RPMI7951 (cell line): Measurements from ENCODE around the gene CCL1. TPM values are rescaled to one million over a fixed set of nuclear protein-coding genes. Genes with fewer than 3 reads are reported as not detected.

Experiments used
- DNase-seq: peaks from one replicate; pipeline ENCODE4 v3.0.0-alpha.2; 2012; ENCODE audit warnings: low read depth
- total RNA-seq: library from RNA; depleted of rRNA; stranded (reverse); fragments of >200 nt; shearing (Covaris generic); gene quantifications from 2 replicates; pipeline ENCODE4 v1.2.3, GENCODE V29; 2014; rRNA removed

Gene CCL1
- not detected in 2 replicates for total RNA-seq

GRCh38 chr17:34363183-34363661, at the start of gene CCL1:
Gene CCL1 (minus strand): TSS chr17:34363233. CDS start chr17:34363161, 72 bp downstream.
- DNase-seq, result no peak

- DNase-seq, result no peak
Observed at GRCh38 chr17:34412534-34412933, 49.5 kb upstream of the CCL1 start.

GRCh38 chr17:34411646-34412421, 48.8 kb upstream of the CCL1 start:
- DNase-seq, result no peak

GRCh38 chr17:34409352-34409751, 46.3 kb upstream of the CCL1 start:
- DNase-seq, result no peak

- DNase-seq, result no peak
Observed at GRCh38 chr17:34408439-34408838, 45.4 kb upstream of the CCL1 start.

GRCh38 chr17:34406226-34406625, 43.2 kb upstream of the CCL1 start:
- DNase-seq, result no peak

GRCh38 chr17:34403006-34403405, 40.0 kb upstream of the CCL1 start:
- DNase-seq, result no peak

- no peak for DNase-seq
Observed at GRCh38 chr17:34401165-34401564, 38.1 kb upstream of the CCL1 start.

- DNase-seq, result no peak
Observed at GRCh38 chr17:34400301-34400931, 37.4 kb upstream of the CCL1 start.

GRCh38 chr17:34399725-34400124, 36.7 kb upstream of the CCL1 start:
- no peak for DNase-seq

- no peak for DNase-seq
Observed at GRCh38 chr17:34398990-34399389, 36.0 kb upstream of the CCL1 start.

GRCh38 chr17:34397265-34397664, 34.2 kb upstream of the CCL1 start:
- DNase-seq, result no peak

- DNase-seq, result peak; percentile 10
Observed at GRCh38 chr17:34393401-34393800, 30.4 kb upstream of the CCL1 start.

GRCh38 chr17:34391241-34391640, 28.2 kb upstream of the CCL1 start:
- no peak for DNase-seq

- DNase-seq, result no peak
Observed at GRCh38 chr17:34390649-34391048, 27.6 kb upstream of the CCL1 start.

- no peak for DNase-seq
Observed at GRCh38 chr17:34389126-34389750, 26.2 kb upstream of the CCL1 start.

GRCh38 chr17:34387566-34387965, 24.5 kb upstream of the CCL1 start:
- no peak for DNase-seq

- DNase-seq, result peak; percentile 87
Observed at GRCh38 chr17:34386697-34387550, 23.9 kb upstream of the CCL1 start.

- no peak for DNase-seq
Observed at GRCh38 chr17:34386343-34386696, 23.3 kb upstream of the CCL1 start.

GRCh38 chr17:34384822-34385605, 22.0 kb upstream of the CCL1 start:
- peak; percentile 66 for DNase-seq

- no peak for DNase-seq
Observed at GRCh38 chr17:34384271-34384670, 21.2 kb upstream of the CCL1 start.
